Choroid plexus epithelial cell (primary cell): ENCODE results near the gene CDH5.

Experiments
- DNase-seq: peaks from one replicate; pipeline ENCODE4 v3.0.0-alpha.2; 2010; ENCODE audit warnings: low read depth
- H3K4me3 ChIP-seq: 2 replicates; pipeline ENCODE4 v1.5.1; 2011; ENCODE audit warnings: low read depth, mild to moderate bottlenecking, control low read depth, low read length, moderate library complexity
- TF ChIP-seq, protein P1 (sequence below): conservative IDR thresholded peaks from 2 replicates; pipeline ENCODE4 v1.5.1; 2011; ENCODE audit warnings: low read depth, mild to moderate bottlenecking, control low read depth, inconsistent platforms, low read length, moderate library complexity

The CDH5 gene

DNA sequence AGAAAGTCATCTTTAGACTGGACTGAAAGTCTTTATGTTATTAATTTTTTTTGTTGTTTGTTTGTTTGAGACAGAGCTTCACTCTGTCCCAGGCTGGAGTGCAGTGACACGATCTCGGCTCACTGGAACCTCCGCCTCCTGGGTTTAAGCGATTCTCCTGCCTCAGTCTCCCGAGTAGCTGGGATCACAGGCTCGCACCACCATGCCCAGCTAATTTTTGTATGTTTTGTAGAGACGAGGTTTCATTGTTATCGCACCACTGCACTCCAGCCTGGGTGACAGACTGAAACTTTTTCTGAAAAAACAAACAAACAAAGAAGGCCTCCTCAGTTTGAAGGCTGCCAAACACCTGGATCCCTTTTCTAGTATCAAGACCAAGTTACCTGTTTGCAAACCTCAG is 65.3 kb downstream of the CDH5 start:
- no peak overlapping the region for H3K4me3 ChIP-seq
- DNase-seq = no peak
- TF ChIP-seq, protein P1, sequence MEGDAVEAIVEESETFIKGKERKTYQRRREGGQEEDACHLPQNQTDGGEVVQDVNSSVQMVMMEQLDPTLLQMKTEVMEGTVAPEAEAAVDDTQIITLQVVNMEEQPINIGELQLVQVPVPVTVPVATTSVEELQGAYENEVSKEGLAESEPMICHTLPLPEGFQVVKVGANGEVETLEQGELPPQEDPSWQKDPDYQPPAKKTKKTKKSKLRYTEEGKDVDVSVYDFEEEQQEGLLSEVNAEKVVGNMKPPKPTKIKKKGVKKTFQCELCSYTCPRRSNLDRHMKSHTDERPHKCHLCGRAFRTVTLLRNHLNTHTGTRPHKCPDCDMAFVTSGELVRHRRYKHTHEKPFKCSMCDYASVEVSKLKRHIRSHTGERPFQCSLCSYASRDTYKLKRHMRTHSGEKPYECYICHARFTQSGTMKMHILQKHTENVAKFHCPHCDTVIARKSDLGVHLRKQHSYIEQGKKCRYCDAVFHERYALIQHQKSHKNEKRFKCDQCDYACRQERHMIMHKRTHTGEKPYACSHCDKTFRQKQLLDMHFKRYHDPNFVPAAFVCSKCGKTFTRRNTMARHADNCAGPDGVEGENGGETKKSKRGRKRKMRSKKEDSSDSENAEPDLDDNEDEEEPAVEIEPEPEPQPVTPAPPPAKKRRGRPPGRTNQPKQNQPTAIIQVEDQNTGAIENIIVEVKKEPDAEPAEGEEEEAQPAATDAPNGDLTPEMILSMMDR = no peak

GRCh38 chr16:66432429-66432828 is 65.9 kb downstream of the CDH5 start:
- TF ChIP-seq, protein P1 = no peak
- no peak overlapping the region for H3K4me3 ChIP-seq
- DNase-seq = no peak

- DNase-seq = no peak
- no peak overlapping the region for H3K4me3 ChIP-seq
- TF ChIP-seq, protein P1 = no peak
These were observed 68.3 kb downstream of the CDH5 start for GRCh38 chr16:66434619-66435430.

GRCh38 chr16:66435896-66436295 is 69.4 kb downstream of the CDH5 start:
- TF ChIP-seq, protein P1 = no peak
- H3K4me3 ChIP-seq = no peak overlapping the region
- no peak for DNase-seq

DNA sequence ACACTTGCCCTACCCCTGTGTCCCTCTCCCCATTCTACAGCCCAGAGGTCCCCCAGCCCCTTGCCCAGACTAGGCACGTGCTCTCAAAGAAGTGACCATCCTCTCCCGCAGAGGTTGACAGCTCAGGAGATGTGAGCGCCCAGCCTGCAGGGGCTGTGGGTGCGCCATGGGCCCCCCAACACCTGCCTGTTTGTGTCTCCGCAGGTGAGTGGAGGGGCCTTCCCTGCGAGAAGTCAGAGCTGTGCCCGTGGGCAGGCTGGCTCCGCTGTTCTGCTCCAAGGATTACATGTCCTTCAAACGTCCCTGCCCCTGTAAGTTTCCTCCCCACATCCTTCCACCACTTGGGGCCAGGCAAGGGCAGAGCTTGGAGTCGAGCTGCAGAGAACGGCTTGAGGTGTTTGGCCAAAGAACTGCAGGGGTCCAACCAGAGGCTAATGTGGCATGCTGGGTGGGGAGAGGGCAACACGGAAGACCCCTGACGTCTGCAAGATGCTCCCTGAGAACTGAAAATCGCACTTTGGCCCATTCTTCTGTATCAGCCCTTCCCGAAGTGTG is 71.0 kb downstream of the CDH5 start:
- TF ChIP-seq, protein P1 = no peak
- no peak overlapping the region for H3K4me3 ChIP-seq
- DNase-seq = no peak

- TF ChIP-seq, protein P1 = no peak
These were observed 72.0 kb downstream of the CDH5 start for GRCh38 chr16:66438536-66438935.

More at GRCh38 chr16:66438536-66438935, 72.0 kb downstream of the CDH5 start:
- DNase-seq = no peak
- H3K4me3 ChIP-seq = no peak overlapping the region
